ENCODE measurements around the gene PHLDB1. TPM values are rescaled to one million over a fixed set of nuclear protein-coding genes. Genes with fewer than 3 reads are reported as not detected.

The PHLDB1 gene
- total and polyA plus RNA-seq, 3 experiments from 2014 or later: 0.82 to 2.4 (median 1.9) TPM

- H3K27ac ChIP-seq (ENCODE audit: low read depth, low read length): no peak overlapping the region
- H3K9me3 Mint-ChIP-seq: no peaks in the 10 kb centered on the region
- DNase-seq: no peak
- H3K4me1 Mint-ChIP-seq: peaks cover 7 to 15% (median 12%) of the 10 kb centered on the region in 3 donors
- CTCF ChIA-PET: interaction anchor here (1.2 kb wide), 1 partner anchor 13 kb away, joined by 6 read pairs; no protein-coding TSS in a partner anchor
- no peaks in the 10 kb centered on the region for H3K9me3 ChIP-seq (ENCODE audit: low read length)
- H3K27me3 Mint-ChIP-seq: no peaks in the 10 kb centered on the region
- H3K27me3 ChIP-seq (ENCODE audit: insufficient read depth, low read length, poor library complexity, severe bottlenecking): peaks cover 5% of the 10 kb centered on the region
- no peak overlapping the region for H3K4me3 Mint-ChIP-seq
- POLR2A ChIA-PET: no interaction called here
- no peaks in the 10 kb centered on the region for H3K36me3 Mint-ChIP-seq
- H3K4me3 ChIP-seq (ENCODE audit: low read length): no peak overlapping the region
- H3K4me1 ChIP-seq (ENCODE audit: insufficient read depth, low read length): peaks cover 7% of the 10 kb centered on the region
- peak overlapping the region in 1 of 8 donors; percentile 91 for H3K27ac Mint-ChIP-seq
- no peaks in the 10 kb centered on the region for H3K36me3 ChIP-seq (ENCODE audit: insufficient read depth, low read length)
Measured at GRCh38 chr11:118657238-118657637, 49.8 kb downstream of the PHLDB1 start.

- H3K4me3 Mint-ChIP-seq: no peak overlapping the region
- H3K9me3 Mint-ChIP-seq: no peaks in the 10 kb centered on the region
- Histone ChIP-seq H3K4me1 (ENCODE audit: insufficient read depth, low read length) (peaks cover 7% of the 10 kb centered on the region), H3K27me3 (ENCODE audit: insufficient read depth, low read length, poor library complexity, severe bottlenecking) (peaks cover 5% of the 10 kb centered on the region), H3K36me3 (ENCODE audit: insufficient read depth, low read length) (no peaks in the 10 kb centered on the region), H3K27ac (ENCODE audit: low read depth, low read length) (no peak overlapping the region), H3K9me3 (ENCODE audit: low read length) (no peaks in the 10 kb centered on the region), H3K4me3 (ENCODE audit: low read length) (no peak overlapping the region)
- H3K27me3 Mint-ChIP-seq: no peaks in the 10 kb centered on the region
- peak overlapping the region in 1 of 8 donors; percentile 91 for H3K27ac Mint-ChIP-seq
- DNase-seq: no peak
- H3K4me1 Mint-ChIP-seq: peaks cover under 1 to 9% (median 6%) of the 10 kb centered on the region in 3 donors
- no peaks in the 10 kb centered on the region for H3K36me3 Mint-ChIP-seq
- POLR2A ChIA-PET: interaction anchor here (0.6 kb wide), 1 partner anchor 217 kb away, joined by 3 read pairs; no protein-coding TSS in a partner anchor
- CTCF ChIA-PET: interaction anchor here (0.7 to 1.6 kb wide), 3 partner anchors 9 to 32 kb away, joined by 3 to 6 read pairs (median 5); no protein-coding TSS in a partner anchor
Measured at GRCh38 chr11:118657709-118658428, 50.5 kb downstream of the PHLDB1 start.

- peaks cover 7% of the 10 kb centered on the region for H3K4me1 ChIP-seq (ENCODE audit: insufficient read depth, low read length)
- H3K4me3 Mint-ChIP-seq: no peak overlapping the region
- H3K9me3 Mint-ChIP-seq: no peaks in the 10 kb centered on the region
- no peaks in the 10 kb centered on the region for H3K36me3 ChIP-seq (ENCODE audit: insufficient read depth, low read length)
- DNase-seq: no peak
- ChIA-PET POLR2A (interaction anchor here (0.6 kb wide), 1 partner anchor 218 kb away, joined by 3 read pairs; no protein-coding TSS in a partner anchor), CTCF (interaction anchor here (0.5 to 1.6 kb wide), 11 partner anchors 9 to 285 kb away, joined by 3 to 7 read pairs (median 3); no protein-coding TSS in a partner anchor)
- no peak overlapping the region for H3K4me3 ChIP-seq (ENCODE audit: low read length)
- H3K27me3 Mint-ChIP-seq: peaks cover 0 to 5% of the 10 kb centered on the region in 2 donors
- no peaks in the 10 kb centered on the region for H3K9me3 ChIP-seq (ENCODE audit: low read length)
- no peaks in the 10 kb centered on the region for H3K36me3 Mint-ChIP-seq
- H3K27ac Mint-ChIP-seq: peak overlapping the region in 1 of 8 donors; percentile 70
- H3K27me3 ChIP-seq (ENCODE audit: insufficient read depth, low read length, poor library complexity, severe bottlenecking): peaks cover 5% of the 10 kb centered on the region
- peaks cover 0 to 7% (median 5%) of the 10 kb centered on the region in 3 donors for H3K4me1 Mint-ChIP-seq
- no peak overlapping the region for H3K27ac ChIP-seq (ENCODE audit: low read depth, low read length)
Measured at GRCh38 chr11:118658429-118659313, 51.3 kb downstream of the PHLDB1 start.

GRCh38 chr11:118659314-118659952 lies 52.0 kb downstream of the PHLDB1 start:
- Histone ChIP-seq H3K4me3 (ENCODE audit: low read length) (no peak overlapping the region), H3K9me3 (ENCODE audit: low read length) (no peaks in the 10 kb centered on the region), H3K27me3 (ENCODE audit: insufficient read depth, low read length, poor library complexity, severe bottlenecking) (peaks cover 5% of the 10 kb centered on the region), H3K4me1 (ENCODE audit: insufficient read depth, low read length) (peaks cover 7% of the 10 kb centered on the region), H3K27ac (ENCODE audit: low read depth, low read length) (no peak overlapping the region), H3K36me3 (ENCODE audit: insufficient read depth, low read length) (no peaks in the 10 kb centered on the region)
- Mint-ChIP-seq H3K27ac (no peak overlapping the region), H3K4me1 (peaks cover 0 to 7% (median 5%) of the 10 kb centered on the region in 3 donors), H3K27me3 (peaks cover 0 to 5% of the 10 kb centered on the region in 2 donors), H3K36me3 (no peaks in the 10 kb centered on the region), H3K9me3 (no peaks in the 10 kb centered on the region), H3K4me3 (no peak overlapping the region)
- ChIA-PET CTCF (interaction anchor here (0.5 to 1.6 kb wide), 11 partner anchors 8 to 284 kb away, joined by 3 to 7 read pairs (median 3); no protein-coding TSS in a partner anchor), POLR2A (interaction anchor here (0.5 to 0.6 kb wide), 2 partner anchors 564 to 568 kb away, joined by 3 read pairs; no protein-coding TSS in a partner anchor)
- DNase-seq: peak; percentile 75 to 90 (median 81)

- no peak overlapping the region for H3K27ac ChIP-seq (ENCODE audit: low read depth, low read length)
- H3K4me1 Mint-ChIP-seq: peaks cover 0 to 7% (median 5%) of the 10 kb centered on the region in 3 donors
- peaks cover 7% of the 10 kb centered on the region for H3K4me1 ChIP-seq (ENCODE audit: insufficient read depth, low read length)
- no peak overlapping the region for H3K4me3 ChIP-seq (ENCODE audit: low read length)
- no peaks in the 10 kb centered on the region for H3K36me3 Mint-ChIP-seq
- no peaks in the 10 kb centered on the region for H3K9me3 ChIP-seq (ENCODE audit: low read length)
- CTCF ChIA-PET: interaction anchor here (0.7 to 1.5 kb wide), 8 partner anchors 10 to 283 kb away, joined by 3 to 4 read pairs (median 3); no protein-coding TSS in a partner anchor
- no peaks in the 10 kb centered on the region for H3K36me3 ChIP-seq (ENCODE audit: insufficient read depth, low read length)
- POLR2A ChIA-PET: interaction anchor here (0.5 to 0.6 kb wide), 2 partner anchors 563 to 567 kb away, joined by 3 read pairs; no protein-coding TSS in a partner anchor
- peaks cover 5% of the 10 kb centered on the region for H3K27me3 ChIP-seq (ENCODE audit: insufficient read depth, low read length, poor library complexity, severe bottlenecking)
- H3K9me3 Mint-ChIP-seq: no peaks in the 10 kb centered on the region
- no peak for DNase-seq
- no peak overlapping the region for H3K4me3 Mint-ChIP-seq
- peaks cover 0 to 5% of the 10 kb centered on the region in 2 donors for H3K27me3 Mint-ChIP-seq
- H3K27ac Mint-ChIP-seq: no peak overlapping the region
Measured at GRCh38 chr11:118659953-118660680, 52.7 kb downstream of the PHLDB1 start.

GRCh38 chr11:118660681-118661424 lies 53.4 kb downstream of the PHLDB1 start:
- DNase-seq: no peak
- ChIA-PET POLR2A (no interaction called here), CTCF (interaction anchor here (0.7 to 1.5 kb wide), 4 partner anchors 19 to 131 kb away, joined by 3 to 4 read pairs (median 3); no protein-coding TSS in a partner anchor)

More at GRCh38 chr11:118660681-118661424, 53.4 kb downstream of the PHLDB1 start:
- Mint-ChIP-seq H3K9me3 (no peaks in the 10 kb centered on the region), H3K4me3 (no peak overlapping the region), H3K4me1 (peaks cover 0 to 7% (median 5%) of the 10 kb centered on the region in 3 donors), H3K36me3 (no peaks in the 10 kb centered on the region), H3K27me3 (peaks cover 0 to 5% of the 10 kb centered on the region in 2 donors), H3K27ac (no peak overlapping the region)
- Histone ChIP-seq H3K4me3 (ENCODE audit: low read length) (no peak overlapping the region), H3K36me3 (ENCODE audit: insufficient read depth, low read length) (no peaks in the 10 kb centered on the region), H3K27ac (ENCODE audit: low read depth, low read length) (no peak overlapping the region), H3K27me3 (ENCODE audit: insufficient read depth, low read length, poor library complexity, severe bottlenecking) (peaks cover 5% of the 10 kb centered on the region), H3K9me3 (ENCODE audit: low read length) (no peaks in the 10 kb centered on the region), H3K4me1 (ENCODE audit: insufficient read depth, low read length) (peaks cover 7% of the 10 kb centered on the region)
